Measurements from ENCODE around the gene FOSL2. TPM values are rescaled to one million over a fixed set of nuclear protein-coding genes. Genes with fewer than 3 reads are reported as not detected.

Gene FOSL2
- total RNA-seq, 4 donors from 2014 or later = 46.2 to 239 (median 207) TPM

DNA sequence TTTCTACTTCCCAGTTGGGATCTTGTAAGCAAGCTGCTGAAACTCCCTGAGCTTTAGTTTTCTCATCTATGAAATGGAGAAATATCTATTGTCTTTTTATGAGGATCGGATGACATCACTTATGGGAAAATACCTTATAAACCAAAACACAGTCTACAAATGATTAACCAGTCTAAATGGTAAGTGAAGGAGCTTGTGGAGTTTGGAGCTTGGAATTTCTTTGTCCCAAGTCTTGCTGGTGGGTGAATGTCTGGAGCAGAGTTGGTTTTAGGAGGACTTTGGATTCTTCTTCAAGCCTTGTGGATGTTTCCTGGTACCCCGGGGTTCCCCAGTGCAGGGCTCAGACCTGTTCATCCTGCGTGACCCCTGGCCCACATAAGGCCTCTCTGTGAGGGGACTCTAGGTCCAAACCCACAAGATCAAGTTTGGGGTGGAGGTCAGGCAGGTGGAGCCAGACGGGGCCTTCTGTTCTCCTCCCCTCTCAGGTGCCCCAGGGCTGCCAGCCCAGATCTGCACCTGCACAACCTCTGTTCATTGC is 43.2 kb downstream of the FOSL2 start:
- no peaks in the 10 kb centered on the region for H3K36me3 ChIP-seq

DNA sequence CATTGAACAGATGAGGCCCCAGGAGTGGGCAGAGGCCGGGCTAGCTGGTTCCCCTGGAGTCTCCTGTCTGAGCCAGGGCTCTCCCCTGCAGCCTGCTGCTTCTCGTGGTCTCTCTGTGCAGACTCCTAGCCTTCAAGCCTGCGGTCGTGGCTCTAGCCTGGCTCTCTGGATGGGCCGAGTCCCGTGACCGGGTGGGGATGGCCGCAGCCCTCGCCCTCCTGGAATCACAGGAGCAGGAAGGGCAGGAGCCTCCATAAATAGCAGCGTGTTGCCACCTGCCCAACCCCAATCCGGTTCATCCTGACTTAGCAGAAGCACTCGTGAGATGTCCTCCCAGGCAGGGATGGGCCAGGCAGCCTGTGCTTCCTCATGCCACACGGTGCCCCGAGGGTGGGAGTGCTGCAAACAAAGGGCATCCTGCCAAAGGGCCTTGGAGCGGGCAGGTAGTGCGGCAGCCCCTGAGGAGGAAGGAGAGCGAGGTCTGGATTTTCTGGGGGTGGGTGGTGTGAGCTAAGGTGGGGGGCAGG is 43.9 kb downstream of the FOSL2 start:
- H3K9me3 ChIP-seq = no peaks in the 10 kb centered on the region
- H3K36me3 ChIP-seq = no peaks in the 10 kb centered on the region
- no peaks in the 10 kb centered on the region for H3K27me3 ChIP-seq
- H3K4me3 ChIP-seq = no peak overlapping the region
- peak overlapping the region in 3 of 4 donors; percentile 72 to 85 (median 79) for H3K27ac ChIP-seq
- peak in 2 of 3 donors; percentile 81 to 83 for DNase-seq
- TF ChIP-seq, protein P1, sequence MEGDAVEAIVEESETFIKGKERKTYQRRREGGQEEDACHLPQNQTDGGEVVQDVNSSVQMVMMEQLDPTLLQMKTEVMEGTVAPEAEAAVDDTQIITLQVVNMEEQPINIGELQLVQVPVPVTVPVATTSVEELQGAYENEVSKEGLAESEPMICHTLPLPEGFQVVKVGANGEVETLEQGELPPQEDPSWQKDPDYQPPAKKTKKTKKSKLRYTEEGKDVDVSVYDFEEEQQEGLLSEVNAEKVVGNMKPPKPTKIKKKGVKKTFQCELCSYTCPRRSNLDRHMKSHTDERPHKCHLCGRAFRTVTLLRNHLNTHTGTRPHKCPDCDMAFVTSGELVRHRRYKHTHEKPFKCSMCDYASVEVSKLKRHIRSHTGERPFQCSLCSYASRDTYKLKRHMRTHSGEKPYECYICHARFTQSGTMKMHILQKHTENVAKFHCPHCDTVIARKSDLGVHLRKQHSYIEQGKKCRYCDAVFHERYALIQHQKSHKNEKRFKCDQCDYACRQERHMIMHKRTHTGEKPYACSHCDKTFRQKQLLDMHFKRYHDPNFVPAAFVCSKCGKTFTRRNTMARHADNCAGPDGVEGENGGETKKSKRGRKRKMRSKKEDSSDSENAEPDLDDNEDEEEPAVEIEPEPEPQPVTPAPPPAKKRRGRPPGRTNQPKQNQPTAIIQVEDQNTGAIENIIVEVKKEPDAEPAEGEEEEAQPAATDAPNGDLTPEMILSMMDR (IDR thresholded peaks at IDR 0.05) = no peak
- TF ChIP-seq POLR2A (IDR thresholded peaks at IDR 0.05) = no peak
- H3K4me1 ChIP-seq = peaks cover 0 to 25% (median 2%) of the 10 kb centered on the region in 4 donors

More for the DNA sequence above, 43.2 kb downstream of the FOSL2 start:
- Histone ChIP-seq H3K4me1 (peaks cover 0 to 25% (median 2%) of the 10 kb centered on the region in 4 donors), H3K4me3 (no peak overlapping the region), H3K27ac (peak overlapping the region in 3 of 4 donors; percentile 63 to 85 (median 79)), H3K9me3 (no peaks in the 10 kb centered on the region), H3K27me3 (no peaks in the 10 kb centered on the region)
- peak in 1 of 3 donors; percentile 56 for DNase-seq
- TF ChIP-seq, protein P1 (IDR thresholded peaks at IDR 0.05) = no peak

DNA sequence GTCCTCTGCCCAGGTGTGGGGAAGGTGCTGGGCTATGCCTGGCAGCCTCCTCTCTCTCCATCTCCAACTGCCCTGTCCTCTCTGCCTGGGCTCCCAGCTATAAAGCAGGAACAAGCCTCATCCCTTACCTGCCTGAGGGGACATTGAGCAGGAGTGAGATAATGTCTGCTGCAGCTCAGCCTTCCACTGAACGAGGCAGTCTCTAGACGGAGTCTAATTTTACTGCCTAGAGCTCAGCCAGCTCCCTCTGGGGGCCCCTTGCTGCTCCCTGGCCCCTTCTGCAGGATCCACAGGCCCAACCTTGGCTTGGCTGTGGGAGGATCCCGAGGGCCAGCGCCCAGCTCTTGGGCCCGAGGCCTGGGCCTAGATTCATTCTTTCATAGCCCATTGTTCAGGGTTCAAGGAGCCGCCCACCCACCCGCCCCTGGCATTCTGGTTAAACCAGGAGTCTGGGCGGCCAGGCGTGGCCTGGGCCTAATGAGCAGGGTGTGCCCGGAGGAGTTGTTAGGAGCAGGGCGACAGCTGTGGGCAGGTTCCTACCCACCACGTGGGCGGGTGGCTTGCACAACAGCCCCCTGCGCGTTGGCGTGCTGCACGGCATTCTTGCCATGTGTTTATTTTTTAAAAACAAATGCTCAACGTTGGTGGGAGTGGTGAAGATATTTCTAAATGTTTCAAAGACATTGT is 44.6 kb downstream of the FOSL2 start:
- peak overlapping the region in 3 of 4 donors; percentile 72 to 85 (median 79) for H3K27ac ChIP-seq
- no peak overlapping the region for H3K4me3 ChIP-seq
- H3K36me3 ChIP-seq = no peaks in the 10 kb centered on the region
- no peaks in the 10 kb centered on the region for H3K27me3 ChIP-seq
- peaks cover 0 to 25% (median 2%) of the 10 kb centered on the region in 4 donors for H3K4me1 ChIP-seq
- DNase-seq = peak in 2 of 3 donors; percentile 78
- no peaks in the 10 kb centered on the region for H3K9me3 ChIP-seq
- TF ChIP-seq, protein P1 (IDR thresholded peaks at IDR 0.05) = no peak
- TF ChIP-seq POLR2A (IDR thresholded peaks at IDR 0.05) = no peak

DNA sequence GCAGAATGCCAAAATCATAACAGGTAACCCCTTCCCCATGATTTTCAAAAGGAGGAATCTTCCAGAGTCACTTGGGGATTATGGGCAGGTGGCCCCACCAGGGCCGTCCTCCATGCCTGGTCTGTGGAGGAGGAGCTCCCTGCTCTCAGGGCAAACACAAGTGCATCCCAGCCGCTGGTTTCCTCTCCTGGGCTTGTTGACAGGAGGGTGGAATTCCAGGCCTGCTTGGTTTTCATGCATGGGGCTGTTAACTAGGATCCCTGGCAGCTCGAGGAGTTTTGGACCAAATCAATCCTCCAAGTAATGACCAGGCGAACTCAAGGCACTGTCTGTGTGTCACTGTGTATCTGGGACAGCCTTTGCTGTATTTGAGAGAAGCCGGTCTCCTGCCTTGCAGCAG is 45.3 kb downstream of the FOSL2 start:
- Histone ChIP-seq H3K27me3 (no peaks in the 10 kb centered on the region), H3K4me1 (peaks cover 0 to 25% (median 2%) of the 10 kb centered on the region in 4 donors), H3K27ac (no peak overlapping the region), H3K4me3 (no peak overlapping the region), H3K9me3 (no peaks in the 10 kb centered on the region), H3K36me3 (no peaks in the 10 kb centered on the region)
- TF ChIP-seq, protein P1 (IDR thresholded peaks at IDR 0.05) = no peak
- TF ChIP-seq POLR2A (IDR thresholded peaks at IDR 0.05) = no peak
- peak in 1 of 3 donors; percentile 39 for DNase-seq

DNA sequence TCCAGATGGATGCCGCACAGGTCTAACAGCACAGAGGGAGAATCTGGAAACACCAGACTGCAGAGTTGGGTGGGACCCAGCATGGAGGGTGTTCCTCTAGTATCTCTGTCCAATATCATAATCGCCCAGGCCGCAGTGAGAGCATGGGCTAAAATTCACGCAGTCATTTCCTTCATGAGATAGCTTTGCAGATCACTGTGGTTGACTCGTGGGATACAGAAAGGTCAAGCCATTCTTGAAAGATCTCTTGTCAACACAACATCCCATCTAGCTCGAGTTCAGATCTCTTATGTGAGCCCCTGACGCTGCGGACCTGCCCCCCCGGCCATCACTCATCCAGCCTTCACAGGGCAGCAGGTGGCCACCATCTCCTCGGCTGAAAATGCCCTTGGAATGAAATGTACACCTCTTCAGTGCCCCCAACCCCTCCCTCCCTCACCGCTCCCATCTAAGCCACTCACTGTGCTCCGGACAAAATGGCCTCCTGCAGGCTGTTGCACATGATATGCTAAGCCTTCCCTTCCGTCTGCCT is 45.9 kb downstream of the FOSL2 start:
- no peak overlapping the region for H3K4me3 ChIP-seq
- peaks cover 0 to 25% (median 2%) of the 10 kb centered on the region in 4 donors for H3K4me1 ChIP-seq
- H3K36me3 ChIP-seq = no peaks in the 10 kb centered on the region
- no peaks in the 10 kb centered on the region for H3K9me3 ChIP-seq
- DNase-seq = no peak
- H3K27ac ChIP-seq = no peak overlapping the region
- no peaks in the 10 kb centered on the region for H3K27me3 ChIP-seq
- TF ChIP-seq, protein P1 (IDR thresholded peaks at IDR 0.05) = no peak
- TF ChIP-seq POLR2A (IDR thresholded peaks at IDR 0.05) = no peak

Data from Peyer's patch (tissue), 4 donors.